Keratinocyte (primary cell): Measurements from ENCODE around the gene WBP1L.

Experiments
- CTCF ChIP-seq, 3 experiments: IDR thresholded peaks in 1 of 3; conservative IDR thresholded peaks in 1 of 3; optimal IDR thresholded peaks in 1 of 3; 2 replicates in 2 of 3; 3 replicates in 1 of 3; pipeline versions ENCODE3 to v1.5.1; 2011; ENCODE audit warnings: low read length in 3 of 3, mild to moderate bottlenecking in 3 of 3, moderate library complexity in 2 of 3, control low read depth in 1 of 3, inconsistent platforms in 1 of 3; ENCODE audit not compliant: insufficient read depth in 2 of 3; ENCODE audit errors: extremely low read depth in 1 of 3
- EZH2 ChIP-seq: IDR thresholded peaks from one replicate; pipeline ENCODE4 v1.6.1; 2012; ENCODE audit warnings: inconsistent platforms, mild to moderate bottlenecking, low read length, moderate library complexity

GRCh38 chr10:102743078-102743587, 615 bp upstream of the WBP1L start:
- TF ChIP-seq CTCF (optimal IDR thresholded peaks at IDR 0.05 in 1 of 3, IDR thresholded peaks at IDR 0.05 in 1 of 3, conservative IDR thresholded peaks at IDR 0.05 in 1 of 3; ENCODE audit: extremely low read depth in 1 of 3, insufficient read depth in 2 of 3, low read length in 3 of 3) = no peak
- TF ChIP-seq EZH2 = no peak
